CD14-positive monocyte (primary cell): ENCODE measurements around the gene TTC28. TPM values are rescaled to one million over a fixed set of nuclear protein-coding genes. Genes with fewer than 3 reads are reported as not detected.

Source experiments
- DNase-seq, 3 donors: peaks; one replicate each; pipeline ENCODE4 v3.0.0-alpha.2; 2011 to 2022
- H2AFZ ChIP-seq: 2 replicates; pipeline ENCODE4 v1.6.0; 2012; ENCODE audit warnings: mild to moderate bottlenecking, low read depth, low read length, inconsistent platforms; ENCODE audit not compliant: insufficient read depth, poor library complexity, severe bottlenecking
- H3K27ac ChIP-seq, 2 donors: 1 replicate in 1 of 2; 2 replicates in 1 of 2; pipeline ENCODE4 v1.5.1; 2012 to 2013; ENCODE audit warnings: low read length in 2 of 2, control low read depth in 1 of 2, inconsistent platforms in 1 of 2, low read depth in 1 of 2, mild to moderate bottlenecking in 1 of 2
- H3K27me3 ChIP-seq, 2 donors: one replicate each; pipeline versions ENCODE4 v1.6.0 to v1.6.1; 2011 to 2013; ENCODE audit warnings: low read length in 2 of 2; ENCODE audit not compliant: control insufficient read depth in 2 of 2, insufficient read depth in 2 of 2
- H3K36me3 ChIP-seq, 2 donors: replicated peaks in 1 of 2; 1 replicate in 1 of 2; 2 replicates in 1 of 2; pipeline versions ENCODE4 v1.5.1 to v1.6.1; 2012 to 2013; ENCODE audit warnings: low read length in 2 of 2, control low read depth in 1 of 2, inconsistent platforms in 1 of 2, mild to moderate bottlenecking in 1 of 2; ENCODE audit not compliant: insufficient read depth in 2 of 2, control insufficient read depth in 1 of 2
- H3K4me1 ChIP-seq, 2 donors: 1 replicate in 1 of 2; 2 replicates in 1 of 2; pipeline versions ENCODE4 v1.5.1 to v1.6.1; 2012 to 2013; ENCODE audit warnings: low read length in 2 of 2, control low read depth in 1 of 2, inconsistent platforms in 1 of 2, mild to moderate bottlenecking in 1 of 2, moderate library complexity in 1 of 2; ENCODE audit not compliant: insufficient read depth in 2 of 2, control insufficient read depth in 1 of 2
- H3K4me2 ChIP-seq: replicated peaks from 2 replicates; pipeline ENCODE3; 2012; ENCODE audit warnings: low read length, moderate library complexity, mild to moderate bottlenecking; ENCODE audit not compliant: poor library complexity, severe bottlenecking; ENCODE audit errors: extremely low read depth
- H3K4me3 ChIP-seq, 3 experiments: fragments of 200-600 bp in 1 of 3; sonication (generic) in 1 of 3; replicated peaks in 1 of 3; 1 replicate in 2 of 3; 2 replicates in 1 of 3; pipeline ENCODE4 v1.5.1; 2011 to 2013; ENCODE audit warnings: low read length in 3 of 3, mild to moderate bottlenecking in 3 of 3, control low read depth in 2 of 3, low read depth in 2 of 3, inconsistent platforms in 1 of 3, moderate library complexity in 1 of 3
- H3K79me2 ChIP-seq: 2 replicates; pipeline ENCODE4 v1.6.0; 2012; ENCODE audit warnings: mild to moderate bottlenecking, control low read depth, inconsistent platforms, low read length, moderate library complexity; ENCODE audit not compliant: insufficient read depth
- H3K9ac ChIP-seq: 2 replicates; pipeline ENCODE4 v1.6.0; 2017; ENCODE audit warnings: low read length, mild to moderate bottlenecking; ENCODE audit not compliant: insufficient read depth, poor library complexity, severe bottlenecking
- H3K9me3 ChIP-seq, 2 donors: replicated peaks in 1 of 2; 1 replicate in 1 of 2; 2 replicates in 1 of 2; pipeline versions ENCODE4 v1.5.1 to v1.6.1; 2012 to 2013; ENCODE audit warnings: low read length in 2 of 2, control low read depth in 1 of 2; ENCODE audit not compliant: control insufficient read depth in 1 of 2, insufficient read depth in 1 of 2
- H4K20me1 ChIP-seq: 2 replicates; pipeline ENCODE4 v1.6.0; 2012; ENCODE audit warnings: mild to moderate bottlenecking, low read length, control low read depth, moderate library complexity; ENCODE audit not compliant: insufficient read depth
- H3K27ac Mint-ChIP-seq, 7 donors: one replicate each; pipeline ENCODE4 v1.8.0; 2020; ENCODE audit warnings: mild to moderate bottlenecking in 7 of 7, mixed read lengths in 7 of 7, moderate library complexity in 6 of 7, inconsistent platforms in 2 of 7
- H3K27me3 Mint-ChIP-seq, 3 donors: one replicate each; pipeline ENCODE4 v1.8.0; 2021 to 2022; ENCODE audit warnings: low read depth in 3 of 3, mild to moderate bottlenecking in 3 of 3, mixed read lengths in 3 of 3, moderate library complexity in 3 of 3, inconsistent platforms in 1 of 3
- H3K36me3 Mint-ChIP-seq, 2 donors: one replicate each; pipeline ENCODE4 v1.8.0; 2020; ENCODE audit warnings: mixed read lengths in 2 of 2, inconsistent platforms in 1 of 2, mild to moderate bottlenecking in 1 of 2
- H3K4me1 Mint-ChIP-seq: one replicate; pipeline ENCODE4 v1.8.0; 2020; ENCODE audit warnings: mild to moderate bottlenecking, mixed read lengths
- H3K4me3 Mint-ChIP-seq, 2 donors: one replicate each; pipeline ENCODE4 v1.8.0; 2020; ENCODE audit warnings: mild to moderate bottlenecking in 2 of 2, mixed read lengths in 2 of 2, moderate library complexity in 1 of 2
- H3K9me3 Mint-ChIP-seq, 7 donors: one replicate each; pipeline ENCODE4 v1.8.0; 2020 to 2022; ENCODE audit warnings: mixed read lengths in 7 of 7, mild to moderate bottlenecking in 6 of 7, moderate library complexity in 6 of 7, inconsistent platforms in 2 of 7
- WGBS: methylation state at CpG from one replicate; pipeline ENCODE4 v1.1.5; 2013; ENCODE audit warnings: missing lambda C conversion rate; ENCODE audit not compliant: insufficient coverage; 5-methylcytosine and 5-hydroxymethylcytosine counted together
- intact Hi-C, 2 donors: fragments of 100-400 bp; cut with micrococcal nuclease; formaldehyde crosslinking; loops; one replicate each; pipeline versions ENCODE4 v1.15.0 to v1.15.1; 2023
- polyA plus RNA-seq, 3 donors: library from polyadenylated mRNA; depleted of rRNA in 1 of 3; unstranded in 2 of 3; stranded (reverse) in 1 of 3; fragments of 300-500 nt in 2 of 3; fragments of >200 nt in 1 of 3; fragmentation: Illumina TruSeq in 2 of 3; gene quantifications; 1 replicate in 2 of 3; 2 replicates in 1 of 3; pipeline ENCODE4 v1.2.3, GENCODE V29; 2012 to 2021
- TF ChIP-seq, protein P1 (sequence below): fragments of 200-600 bp; IDR thresholded peaks from one replicate; pipeline ENCODE4 v1.8.0; 2022; ENCODE audit warnings: antibody characterized with exemption, mild to moderate bottlenecking

Gene TTC28
- polyA plus RNA-seq, 3 donors = 0.24 to 0.61 TPM; not detected in 1

DNA sequence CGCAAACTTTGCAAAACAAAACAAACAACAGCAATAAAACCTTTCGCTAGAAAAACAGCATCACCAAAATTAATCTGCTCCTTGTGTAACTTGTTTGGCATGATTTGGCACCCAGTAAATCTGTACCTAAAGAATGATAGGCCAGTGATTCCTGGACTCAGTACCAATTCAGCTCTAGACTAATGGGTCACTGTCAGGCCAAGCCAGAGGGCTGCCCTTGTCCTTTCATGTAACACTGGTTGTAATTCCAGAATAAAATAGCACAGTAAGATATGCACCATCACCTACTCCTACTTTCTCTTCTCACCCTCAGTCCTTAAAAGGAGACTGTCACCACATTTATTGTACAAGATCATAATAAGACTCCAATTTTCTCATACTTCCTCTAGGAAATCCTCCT is 419.0 kb downstream of the TTC28 start:
- H2AFZ ChIP-seq = no peak overlapping the region
- no peak overlapping the region for H3K4me3 ChIP-seq
- no peaks in the 10 kb centered on the region for H3K79me2 ChIP-seq
- no peak overlapping the region for H3K9ac ChIP-seq
- no peak for DNase-seq
- H4K20me1 ChIP-seq = no peaks in the 10 kb centered on the region
- H3K27ac Mint-ChIP-seq = no peak overlapping the region
- H3K27me3 ChIP-seq = no peaks in the 10 kb centered on the region
- H3K36me3 ChIP-seq = no peaks in the 10 kb centered on the region
- TF ChIP-seq, protein P1, sequence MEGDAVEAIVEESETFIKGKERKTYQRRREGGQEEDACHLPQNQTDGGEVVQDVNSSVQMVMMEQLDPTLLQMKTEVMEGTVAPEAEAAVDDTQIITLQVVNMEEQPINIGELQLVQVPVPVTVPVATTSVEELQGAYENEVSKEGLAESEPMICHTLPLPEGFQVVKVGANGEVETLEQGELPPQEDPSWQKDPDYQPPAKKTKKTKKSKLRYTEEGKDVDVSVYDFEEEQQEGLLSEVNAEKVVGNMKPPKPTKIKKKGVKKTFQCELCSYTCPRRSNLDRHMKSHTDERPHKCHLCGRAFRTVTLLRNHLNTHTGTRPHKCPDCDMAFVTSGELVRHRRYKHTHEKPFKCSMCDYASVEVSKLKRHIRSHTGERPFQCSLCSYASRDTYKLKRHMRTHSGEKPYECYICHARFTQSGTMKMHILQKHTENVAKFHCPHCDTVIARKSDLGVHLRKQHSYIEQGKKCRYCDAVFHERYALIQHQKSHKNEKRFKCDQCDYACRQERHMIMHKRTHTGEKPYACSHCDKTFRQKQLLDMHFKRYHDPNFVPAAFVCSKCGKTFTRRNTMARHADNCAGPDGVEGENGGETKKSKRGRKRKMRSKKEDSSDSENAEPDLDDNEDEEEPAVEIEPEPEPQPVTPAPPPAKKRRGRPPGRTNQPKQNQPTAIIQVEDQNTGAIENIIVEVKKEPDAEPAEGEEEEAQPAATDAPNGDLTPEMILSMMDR = no peak
- no peaks in the 10 kb centered on the region for H3K9me3 Mint-ChIP-seq
- no peak overlapping the region for H3K27ac ChIP-seq
- H3K27me3 Mint-ChIP-seq = peaks cover 0 to 1% (median 0%) of the 10 kb centered on the region in 3 donors
- no peaks in the 10 kb centered on the region for H3K36me3 Mint-ChIP-seq
- no peak overlapping the region for H3K4me3 Mint-ChIP-seq
- intact Hi-C loops = no loop called here
- H3K4me2 ChIP-seq = no peak overlapping the region
- no peaks in the 10 kb centered on the region for H3K9me3 ChIP-seq
- WGBS = 100% methylated on average over 1 of the region's 2 CpGs
- no peaks in the 10 kb centered on the region for H3K4me1 ChIP-seq
- no peaks in the 10 kb centered on the region for H3K4me1 Mint-ChIP-seq

DNA sequence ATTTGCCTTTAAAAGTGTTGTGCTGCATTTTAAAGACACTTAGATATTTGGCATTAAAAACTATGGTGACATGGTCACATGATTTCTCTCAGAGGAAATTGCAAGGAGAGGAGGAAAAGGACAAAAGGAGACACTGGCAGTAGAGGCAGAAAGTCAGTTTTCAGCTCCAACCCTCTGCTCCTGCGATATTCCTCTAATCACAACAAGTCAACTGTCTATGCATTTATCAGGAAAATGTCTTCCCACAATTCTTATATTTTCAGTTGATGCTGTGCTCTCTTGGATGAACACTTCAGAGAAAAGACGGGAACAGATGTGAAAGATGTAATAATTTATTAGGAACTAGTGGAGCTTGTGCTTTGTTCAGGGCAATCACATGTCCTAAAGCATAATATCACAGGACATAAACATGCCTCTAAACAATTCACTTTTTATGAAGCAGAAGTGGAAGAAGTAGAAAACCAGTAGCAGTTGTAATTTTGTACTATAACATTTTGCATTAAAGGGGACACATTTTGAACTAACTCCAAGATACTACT is 419.8 kb downstream of the TTC28 start:
- TF ChIP-seq, protein P1 = no peak
- Histone ChIP-seq H2AFZ (no peak overlapping the region), H3K27me3 (no peaks in the 10 kb centered on the region), H3K9me3 (no peaks in the 10 kb centered on the region), H3K79me2 (no peaks in the 10 kb centered on the region), H3K4me1 (no peaks in the 10 kb centered on the region), H3K4me3 (no peak overlapping the region), H4K20me1 (no peaks in the 10 kb centered on the region), H3K27ac (no peak overlapping the region), H3K9ac (no peak overlapping the region), H3K36me3 (no peaks in the 10 kb centered on the region), H3K4me2 (no peak overlapping the region)
- no peaks in the 10 kb centered on the region for H3K4me1 Mint-ChIP-seq
- 80% methylated on average over 1 of the region's 2 CpGs for WGBS
- H3K4me3 Mint-ChIP-seq = no peak overlapping the region
- no peak overlapping the region for H3K27ac Mint-ChIP-seq
- peaks cover 0 to 1% (median 1%) of the 10 kb centered on the region in 3 donors for H3K27me3 Mint-ChIP-seq
- no peak for DNase-seq
- no peaks in the 10 kb centered on the region for H3K9me3 Mint-ChIP-seq
- H3K36me3 Mint-ChIP-seq = no peaks in the 10 kb centered on the region
- intact Hi-C loops = no loop called here
